Measurements from ENCODE around the gene CLEC18A. TPM values are rescaled to one million over a fixed set of nuclear protein-coding genes. Genes with fewer than 3 reads are reported as not detected.
A peak's percentile ranks its signal among the peaks of the same experiment; 100 is the strongest.

Gene CLEC18A
- total and polyA plus RNA-seq, 2 donors (not counting 1 experiment from before 2014, with no cell fraction given), result 0.07 to 0.33 TPM

DNA sequence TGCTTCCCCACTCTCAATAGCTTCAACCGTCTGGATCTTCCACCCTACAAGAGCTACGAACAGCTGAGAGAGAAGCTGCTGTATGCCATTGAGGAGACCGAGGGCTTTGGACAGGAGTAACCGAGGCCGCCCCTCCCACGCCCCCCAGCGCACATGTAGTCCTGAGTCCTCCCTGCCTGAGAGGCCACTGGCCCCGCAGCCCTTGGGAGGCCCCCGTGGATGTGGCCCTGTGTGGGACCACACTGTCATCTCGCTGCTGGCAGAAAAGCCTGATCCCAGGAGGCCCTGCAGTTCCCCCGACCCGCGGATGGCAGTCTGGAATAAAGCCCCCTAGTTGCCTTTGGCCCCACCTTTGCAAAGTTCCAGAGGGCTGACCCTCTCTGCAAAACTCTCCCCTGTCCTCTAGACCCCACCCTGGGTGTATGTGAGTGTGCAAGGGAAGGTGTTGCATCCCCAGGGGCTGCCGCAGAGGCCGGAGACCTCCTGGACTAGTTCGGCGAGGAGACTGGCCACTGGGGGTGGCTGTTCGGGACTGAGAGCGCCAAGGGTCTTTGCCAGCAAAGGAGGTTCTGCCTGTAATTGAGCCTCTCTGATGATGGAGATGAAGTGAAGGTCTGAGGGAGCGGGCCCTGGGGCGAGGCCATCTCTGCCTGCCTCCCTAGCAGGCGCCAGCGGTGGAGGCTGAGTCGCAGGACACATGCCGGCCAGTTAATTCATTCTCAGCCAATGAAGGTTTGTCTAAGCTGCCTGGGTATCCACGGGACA is 11.1 kb upstream of the CLEC18A start:
- Histone ChIP-seq H3K27me3 (ENCODE audit: control insufficient read depth, insufficient read depth, low read length) (no peaks in the 10 kb centered on the region), H3K79me2 (ENCODE audit: control insufficient read depth, insufficient read depth, low read length) (no peaks in the 10 kb centered on the region), H3K9me3 (ENCODE audit: control insufficient read depth, insufficient read depth, low read depth, low read length) (no peaks in the 10 kb centered on the region), H3K4me1 (ENCODE audit: control insufficient read depth, extremely low read depth, insufficient read depth, low read length) (no peaks in the 10 kb centered on the region), H3K4me3 (replicated peaks in 1 of 4; ENCODE audit: control extremely low read depth in 1 of 4, insufficient read depth in 1 of 4, low read depth in 3 of 4, low read length in 4 of 4) (no peak overlapping the region), H3K4me2 (ENCODE audit: extremely low read depth, insufficient read depth, low read length) (no peak overlapping the region), H3K27ac (ENCODE audit: insufficient read depth, low read length) (no peak overlapping the region), H2AFZ (ENCODE audit: low read length) (no peak overlapping the region), H4K20me1 (ENCODE audit: control insufficient read depth, extremely low read depth, insufficient read depth, low read length) (no peaks in the 10 kb centered on the region), H3K9ac (ENCODE audit: insufficient read depth, low read length) (no peak overlapping the region), H3K36me3 (ENCODE audit: control insufficient read depth, insufficient read depth, low read length) (peaks cover 26% of the 10 kb centered on the region)
- TF ChIP-seq CTCF (conservative IDR thresholded peaks at IDR 0.05 in 1 of 2, IDR thresholded peaks at IDR 0.05 in 1 of 2; ENCODE audit: low read depth in 1 of 2, low read length in 2 of 2), result no peak
- no peak for TF ChIP-seq EZH2 (IDR thresholded peaks at IDR 0.05; ENCODE audit: low read length, missing control alignments)
- DNase-seq (ENCODE audit: low read depth in 2 of 2), result no peak

GRCh38 chr16:69940676-69941075 is 10.5 kb upstream of the CLEC18A start:
- H3K9ac ChIP-seq (ENCODE audit: insufficient read depth, low read length), result no peak overlapping the region
- H3K4me1 ChIP-seq (ENCODE audit: control insufficient read depth, extremely low read depth, insufficient read depth, low read length), result no peaks in the 10 kb centered on the region
- H3K27me3 ChIP-seq (ENCODE audit: control insufficient read depth, insufficient read depth, low read length), result no peaks in the 10 kb centered on the region
- no peak for DNase-seq (ENCODE audit: low read depth in 2 of 2)
- H3K4me3 ChIP-seq (replicated peaks in 1 of 4; ENCODE audit: control extremely low read depth in 1 of 4, insufficient read depth in 1 of 4, low read depth in 3 of 4, low read length in 4 of 4), result no peak overlapping the region
- no peaks in the 10 kb centered on the region for H3K79me2 ChIP-seq (ENCODE audit: control insufficient read depth, insufficient read depth, low read length)
- no peak overlapping the region for H2AFZ ChIP-seq (ENCODE audit: low read length)
- no peak for TF ChIP-seq EZH2 (IDR thresholded peaks at IDR 0.05; ENCODE audit: low read length, missing control alignments)
- no peak for TF ChIP-seq CTCF (conservative IDR thresholded peaks at IDR 0.05 in 1 of 2, IDR thresholded peaks at IDR 0.05 in 1 of 2; ENCODE audit: low read depth in 1 of 2, low read length in 2 of 2)
- no peak overlapping the region for H3K4me2 ChIP-seq (ENCODE audit: extremely low read depth, insufficient read depth, low read length)
- no peaks in the 10 kb centered on the region for H4K20me1 ChIP-seq (ENCODE audit: control insufficient read depth, extremely low read depth, insufficient read depth, low read length)
- H3K36me3 ChIP-seq (ENCODE audit: control insufficient read depth, insufficient read depth, low read length), result peaks cover 22% of the 10 kb centered on the region
- H3K9me3 ChIP-seq (ENCODE audit: control insufficient read depth, insufficient read depth, low read depth, low read length), result no peaks in the 10 kb centered on the region
- no peak overlapping the region for H3K27ac ChIP-seq (ENCODE audit: insufficient read depth, low read length)

- Histone ChIP-seq H3K4me3 (replicated peaks in 1 of 4; ENCODE audit: control extremely low read depth in 1 of 4, insufficient read depth in 1 of 4, low read depth in 3 of 4, low read length in 4 of 4) (no peak overlapping the region), H3K36me3 (ENCODE audit: control insufficient read depth, insufficient read depth, low read length) (peaks cover 19% of the 10 kb centered on the region), H3K27me3 (ENCODE audit: control insufficient read depth, insufficient read depth, low read length) (no peaks in the 10 kb centered on the region), H3K9ac (ENCODE audit: insufficient read depth, low read length) (no peak overlapping the region), H3K4me1 (ENCODE audit: control insufficient read depth, extremely low read depth, insufficient read depth, low read length) (no peaks in the 10 kb centered on the region), H2AFZ (ENCODE audit: low read length) (no peak overlapping the region), H3K27ac (ENCODE audit: insufficient read depth, low read length) (no peak overlapping the region), H3K9me3 (ENCODE audit: control insufficient read depth, insufficient read depth, low read depth, low read length) (no peaks in the 10 kb centered on the region), H4K20me1 (ENCODE audit: control insufficient read depth, extremely low read depth, insufficient read depth, low read length) (no peaks in the 10 kb centered on the region), H3K79me2 (ENCODE audit: control insufficient read depth, insufficient read depth, low read length) (no peaks in the 10 kb centered on the region), H3K4me2 (ENCODE audit: extremely low read depth, insufficient read depth, low read length) (no peak overlapping the region)
- TF ChIP-seq CTCF (conservative IDR thresholded peaks at IDR 0.05 in 1 of 2, IDR thresholded peaks at IDR 0.05 in 1 of 2; ENCODE audit: low read depth in 1 of 2, low read length in 2 of 2) (no peak), EZH2 (IDR thresholded peaks at IDR 0.05; ENCODE audit: low read length, missing control alignments) (no peak)
- peak in 1 of 2 donors; percentile 37 for DNase-seq (ENCODE audit: low read depth in 2 of 2)
These were observed 9.7 kb upstream of the CLEC18A start for GRCh38 chr16:69941251-69942098.
